Mesenchymal stem cell (in vitro differentiated cells and primary cell): ENCODE results near the gene LMF1.
A peak's percentile ranks its signal among the peaks of the same experiment; 100 is the strongest.

Experiments
- DNase-seq: peaks from one replicate; pipeline ENCODE4 v3.0.0-alpha.2; 2013
- H2AFZ ChIP-seq: one replicate; pipeline ENCODE4 v1.6.1; 2013; ENCODE audit warnings: low read depth, mild to moderate bottlenecking, control low read depth, inconsistent platforms, low read length, moderate library complexity
- H2AK5ac ChIP-seq: 2 replicates; pipeline ENCODE4 v1.6.1; 2013; ENCODE audit warnings: low read length, moderate library complexity, mild to moderate bottlenecking, inconsistent platforms; ENCODE audit not compliant: severe bottlenecking
- H2BK120ac ChIP-seq: one replicate; pipeline ENCODE4 v1.6.1; 2013; ENCODE audit warnings: low read depth, mild to moderate bottlenecking, inconsistent platforms, low read length, moderate library complexity
- H2BK12ac ChIP-seq, 2 experiments: one replicate each; pipeline ENCODE4 v1.6.1; 2013; ENCODE audit warnings: inconsistent platforms in 2 of 2, low read length in 2 of 2, mild to moderate bottlenecking in 2 of 2, moderate library complexity in 2 of 2, control low read depth in 1 of 2
- H2BK15ac ChIP-seq: one replicate; pipeline ENCODE4 v1.6.1; 2013; ENCODE audit warnings: mild to moderate bottlenecking, low read depth, inconsistent platforms; ENCODE audit not compliant: poor library complexity, severe bottlenecking
- H2BK5ac ChIP-seq: 2 replicates; pipeline ENCODE4 v1.6.1; 2013; ENCODE audit warnings: low read depth, mild to moderate bottlenecking, low read length, control low read depth, inconsistent platforms; ENCODE audit not compliant: poor library complexity, severe bottlenecking
- H3K14ac ChIP-seq, 2 experiments: one replicate each; pipeline ENCODE4 v1.6.1; 2013; ENCODE audit warnings: inconsistent platforms in 2 of 2, low read length in 2 of 2, control low read depth in 1 of 2, mild to moderate bottlenecking in 1 of 2, moderate library complexity in 1 of 2
- H3K18ac ChIP-seq, 2 experiments: one replicate each; pipeline ENCODE4 v1.6.1; 2013; ENCODE audit warnings: inconsistent platforms in 2 of 2, low read length in 2 of 2, control low read depth in 1 of 2, low read depth in 1 of 2, mild to moderate bottlenecking in 1 of 2
- H3K23ac ChIP-seq, 2 experiments: one replicate each; pipeline ENCODE4 v1.6.1; 2013; ENCODE audit warnings: inconsistent platforms in 2 of 2, low read length in 2 of 2, mild to moderate bottlenecking in 2 of 2, moderate library complexity in 2 of 2, control low read depth in 1 of 2
- H3K27ac ChIP-seq: 2 replicates; pipeline ENCODE4 v1.5.1; 2013; ENCODE audit warnings: mild to moderate bottlenecking, moderate library complexity, low read length, control low read depth, inconsistent platforms; ENCODE audit not compliant: poor library complexity, severe bottlenecking
- H3K27me3 ChIP-seq, 2 experiments: 2 replicates each; pipeline versions ENCODE4 v1.6.1 to v1.7.0; 2013; ENCODE audit warnings: low read length in 2 of 2, mild to moderate bottlenecking in 2 of 2, moderate library complexity in 2 of 2, control low read depth in 1 of 2, inconsistent platforms in 1 of 2; ENCODE audit not compliant: control insufficient read depth in 1 of 2, insufficient read depth in 1 of 2
- H3K36me3 ChIP-seq, 2 experiments: 2 replicates each; pipeline versions ENCODE4 v1.6.1 to v1.7.0; 2013; ENCODE audit warnings: low read length in 2 of 2, control low read depth in 1 of 2, inconsistent platforms in 1 of 2, low read depth in 1 of 2, mild to moderate bottlenecking in 1 of 2; ENCODE audit not compliant: insufficient read depth in 2 of 2, control insufficient read depth in 1 of 2
- H3K4ac ChIP-seq, 2 experiments: one replicate each; pipeline ENCODE4 v1.6.1; 2013; ENCODE audit warnings: inconsistent platforms in 2 of 2, low read length in 2 of 2, mild to moderate bottlenecking in 2 of 2, moderate library complexity in 2 of 2, control low read depth in 1 of 2, low read depth in 1 of 2
- H3K4me1 ChIP-seq: 2 replicates; pipeline ENCODE4 v1.6.1; 2013; ENCODE audit warnings: low read depth, low read length, control low read depth; ENCODE audit not compliant: control insufficient read depth, insufficient read depth
- H3K4me2 ChIP-seq: 2 replicates; pipeline ENCODE4 v1.6.1; 2013; ENCODE audit warnings: low read length, mild to moderate bottlenecking, inconsistent platforms; ENCODE audit not compliant: poor library complexity, severe bottlenecking
- H3K4me3 ChIP-seq, 2 experiments: 2 replicates each; pipeline versions ENCODE4 v1.5.1 to v1.7.0; 2013; ENCODE audit warnings: low read length in 2 of 2, mild to moderate bottlenecking in 2 of 2, control low read depth in 1 of 2, low read depth in 1 of 2; ENCODE audit not compliant: insufficient read depth in 1 of 2
- H3K79me1 ChIP-seq: replicated peaks from 2 replicates; pipeline ENCODE4 v1.6.1; 2013; ENCODE audit warnings: mild to moderate bottlenecking, control low read depth, low read length, inconsistent platforms; ENCODE audit not compliant: poor library complexity, severe bottlenecking
- H3K9ac ChIP-seq: 2 replicates; pipeline ENCODE4 v1.7.0; 2013; ENCODE audit warnings: mild to moderate bottlenecking, low read length, moderate library complexity
- H3K9me3 ChIP-seq: 2 replicates; pipeline ENCODE4 v1.7.0; 2013; ENCODE audit warnings: mild to moderate bottlenecking, low read length; ENCODE audit not compliant: control insufficient read depth
- H4K8ac ChIP-seq: one replicate; pipeline ENCODE4 v1.6.1; 2013; ENCODE audit warnings: inconsistent platforms, mild to moderate bottlenecking, low read length, moderate library complexity
- H4K91ac ChIP-seq: one replicate; pipeline ENCODE4 v1.6.1; 2013; ENCODE audit warnings: mild to moderate bottlenecking, low read length, inconsistent platforms
- WGBS: methylation state at CpG from one replicate; pipeline ENCODE4 v1.1.7; 2013; ENCODE audit warnings: mixed read lengths; 5-methylcytosine and 5-hydroxymethylcytosine counted together

Gene LMF1

DNA sequence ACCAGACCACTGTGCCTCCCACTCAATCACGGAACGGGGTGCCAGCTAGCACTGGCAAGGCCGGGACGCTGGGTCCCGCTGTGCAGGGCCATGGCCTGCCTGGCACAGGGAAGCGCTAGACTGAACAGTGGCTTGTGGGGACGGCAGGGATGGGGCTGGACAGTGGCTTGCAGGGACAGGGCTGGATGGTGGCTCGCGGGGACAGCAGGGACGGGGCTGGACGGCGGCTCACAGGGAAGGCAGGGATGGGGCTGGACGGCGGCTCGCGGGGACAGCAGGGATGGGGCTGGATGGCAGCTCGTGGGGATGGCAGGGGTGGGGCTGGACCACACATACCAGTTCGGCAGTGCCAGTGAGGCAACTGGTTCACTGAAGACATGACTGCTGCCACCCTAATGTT, 32.6 kb downstream of the LMF1 start:
- peaks cover 26% of the 10 kb centered on the region for H3K9me3 ChIP-seq
- no peak overlapping the region for H2AK5ac ChIP-seq
- peaks cover 18% of the 10 kb centered on the region in 2 experiments for H3K36me3 ChIP-seq
- no peak overlapping the region for H3K14ac ChIP-seq
- no peak overlapping the region for H3K4me3 ChIP-seq
- peaks cover 2% of the 10 kb centered on the region for H3K4me1 ChIP-seq
- H3K79me1 ChIP-seq = no peaks in the 10 kb centered on the region
- peak overlapping the region; percentile 22 for H4K91ac ChIP-seq
- no peak overlapping the region for H3K18ac ChIP-seq
- DNase-seq = no peak
- H2BK15ac ChIP-seq = no peak overlapping the region
- H3K27me3 ChIP-seq = no peaks in the 10 kb centered on the region
- no peak overlapping the region for H3K9ac ChIP-seq
- H3K4ac ChIP-seq = no peak overlapping the region
- no peak overlapping the region for H2BK12ac ChIP-seq
- 82% methylated on average over 15 of the region's 18 CpGs for WGBS
- H3K27ac ChIP-seq = no peak overlapping the region
- no peak overlapping the region for H3K23ac ChIP-seq
- H2BK5ac ChIP-seq = no peak overlapping the region
- no peak overlapping the region for H4K8ac ChIP-seq
- no peak overlapping the region for H2AFZ ChIP-seq
- H2BK120ac ChIP-seq = no peak overlapping the region
- no peak overlapping the region for H3K4me2 ChIP-seq

DNA sequence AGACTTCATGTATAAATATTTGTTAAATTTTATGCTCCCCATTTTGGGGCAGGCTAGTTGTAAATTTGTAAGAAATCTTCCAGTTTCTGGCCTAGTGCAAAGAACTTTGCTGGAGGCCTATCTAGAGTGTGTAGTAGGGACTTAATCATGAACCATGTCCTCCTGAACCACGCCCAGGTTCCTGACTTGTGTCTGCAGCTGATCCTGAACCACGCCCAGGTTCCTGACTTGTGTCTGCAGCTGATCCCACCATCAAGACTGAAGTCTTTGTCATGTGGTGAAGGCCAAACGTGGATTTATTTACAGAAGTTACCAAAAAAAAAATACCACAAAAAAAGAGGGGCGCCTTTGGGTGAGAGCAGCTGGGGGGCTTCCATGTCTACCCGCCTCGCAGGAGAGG, 33.1 kb downstream of the LMF1 start:
- H2AFZ ChIP-seq = no peak overlapping the region
- no peak overlapping the region for H3K4me2 ChIP-seq
- H2BK5ac ChIP-seq = no peak overlapping the region
- H3K18ac ChIP-seq = no peak overlapping the region
- no peak overlapping the region for H3K27ac ChIP-seq
- peaks cover 21 to 22% of the 10 kb centered on the region in 2 experiments for H3K36me3 ChIP-seq
- H2AK5ac ChIP-seq = no peak overlapping the region
- no peak overlapping the region for H3K4ac ChIP-seq
- H3K4me1 ChIP-seq = peaks cover 2% of the 10 kb centered on the region
- no peaks in the 10 kb centered on the region for H3K79me1 ChIP-seq
- no peak for DNase-seq
- no peak overlapping the region for H2BK120ac ChIP-seq
- no peak overlapping the region for H2BK12ac ChIP-seq
- no peak overlapping the region for H3K23ac ChIP-seq
- H3K9me3 ChIP-seq = peaks cover 26% of the 10 kb centered on the region
- no peak overlapping the region for H3K4me3 ChIP-seq
- H4K8ac ChIP-seq = no peak overlapping the region
- H4K91ac ChIP-seq = no peak overlapping the region
- no peak overlapping the region for H2BK15ac ChIP-seq
- H3K9ac ChIP-seq = no peak overlapping the region
- 75% methylated on average over 5 of the region's 6 CpGs for WGBS
- no peaks in the 10 kb centered on the region for H3K27me3 ChIP-seq
- no peak overlapping the region for H3K14ac ChIP-seq

DNA sequence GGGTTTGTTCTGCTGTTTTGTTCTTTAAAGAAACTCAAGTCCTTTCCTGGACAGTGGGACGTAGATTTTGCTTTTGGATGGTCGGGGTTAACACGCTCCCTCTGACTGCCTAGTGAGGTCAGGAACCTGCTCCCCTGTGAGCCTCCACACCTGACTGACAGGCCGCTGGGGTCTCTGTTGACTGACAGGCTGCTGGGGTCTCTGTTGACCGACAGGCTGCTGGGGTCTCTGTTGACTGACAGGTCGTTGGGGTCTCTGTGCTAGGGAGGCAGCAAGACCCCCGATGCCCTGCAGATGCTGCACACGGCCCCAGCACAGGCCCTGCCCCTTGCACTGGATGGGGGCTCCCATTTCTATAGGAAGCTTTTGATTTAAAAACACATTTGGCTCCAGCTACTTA, 33.5 kb downstream of the LMF1 start:
- peaks cover 22% of the 10 kb centered on the region in 2 experiments for H3K36me3 ChIP-seq
- H3K4me3 ChIP-seq = no peak overlapping the region
- no peak overlapping the region for H2BK120ac ChIP-seq
- H4K8ac ChIP-seq = no peak overlapping the region
- peaks cover 23% of the 10 kb centered on the region for H3K9me3 ChIP-seq
- H2BK12ac ChIP-seq = no peak overlapping the region
- H3K27ac ChIP-seq = no peak overlapping the region
- H3K9ac ChIP-seq = no peak overlapping the region
- DNase-seq = no peak
- no peaks in the 10 kb centered on the region for H3K27me3 ChIP-seq
- 47% methylated on average over 6 of the region's 8 CpGs for WGBS
- H3K18ac ChIP-seq = no peak overlapping the region
- H3K79me1 ChIP-seq = no peaks in the 10 kb centered on the region
- no peak overlapping the region for H3K4me2 ChIP-seq
- H3K4me1 ChIP-seq = peaks cover 2% of the 10 kb centered on the region
- no peak overlapping the region for H3K4ac ChIP-seq
- no peak overlapping the region for H2AFZ ChIP-seq
- H3K14ac ChIP-seq = no peak overlapping the region
- H2AK5ac ChIP-seq = no peak overlapping the region
- no peak overlapping the region for H2BK5ac ChIP-seq
- no peak overlapping the region for H2BK15ac ChIP-seq
- H4K91ac ChIP-seq = no peak overlapping the region
- H3K23ac ChIP-seq = no peak overlapping the region

DNA sequence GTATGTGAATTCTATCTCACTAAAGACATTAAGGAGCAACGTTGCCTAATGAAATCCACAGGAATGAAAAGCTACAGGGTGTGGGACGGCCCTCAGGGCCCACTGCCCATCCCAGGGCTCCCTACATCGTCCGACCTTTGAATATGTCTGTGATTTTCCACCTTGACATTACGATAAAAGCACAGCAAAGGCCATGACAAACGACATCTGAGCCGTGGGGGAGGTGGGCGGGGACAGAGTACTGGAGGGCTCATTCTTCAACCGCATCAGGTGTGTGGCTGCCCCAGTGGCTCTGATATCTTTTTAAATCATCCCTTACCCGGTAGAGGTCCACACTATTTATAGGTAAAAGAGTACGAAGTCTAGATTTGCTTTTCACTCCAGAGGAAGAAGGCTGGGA, 35.1 kb downstream of the LMF1 start:
- Histone ChIP-seq H3K36me3 (peaks cover 16 to 27% of the 10 kb centered on the region in 2 experiments), H3K79me1 (no peaks in the 10 kb centered on the region)

More for the DNA sequence above, 35.1 kb downstream of the LMF1 start:
- H3K4me1 ChIP-seq = peaks cover 4% of the 10 kb centered on the region
- 68% methylated on average over 11 of the region's 11 CpGs for WGBS
- no peak overlapping the region for H3K4me3 ChIP-seq
- DNase-seq = no peak
- no peak overlapping the region for H4K8ac ChIP-seq
- no peak overlapping the region for H4K91ac ChIP-seq
- H3K18ac ChIP-seq = no peak overlapping the region
- H2BK120ac ChIP-seq = no peak overlapping the region
- no peaks in the 10 kb centered on the region for H3K27me3 ChIP-seq
- H3K27ac ChIP-seq = no peak overlapping the region
- no peak overlapping the region for H2AK5ac ChIP-seq
- no peak overlapping the region for H3K23ac ChIP-seq
- H3K9me3 ChIP-seq = peaks cover 8% of the 10 kb centered on the region
- H3K9ac ChIP-seq = no peak overlapping the region
- H2BK5ac ChIP-seq = no peak overlapping the region
- no peak overlapping the region for H3K4me2 ChIP-seq
- H2BK15ac ChIP-seq = no peak overlapping the region
- no peak overlapping the region for H3K14ac ChIP-seq
- no peak overlapping the region for H3K4ac ChIP-seq
- no peak overlapping the region for H2BK12ac ChIP-seq
- no peak overlapping the region for H2AFZ ChIP-seq
